Activated T-helper 1 cell treated with anti-CD3 and anti-CD28 coated beads, Interleukin-2, amount 50 U/mL, for 16 hours (primary cell): Measurements from ENCODE around the gene HCCS.

Experiments used
- DNase-seq, 2 donors: peaks; one replicate each; pipeline ENCODE4 v3.0.0-alpha.2; 2020; ENCODE audit warnings: low read depth in 1 of 2, low spot score in 1 of 2

Gene HCCS

GRCh38 chrX:11111037-11111851 lies at the start of gene HCCS:
Gene HCCS, plus strand, starts transcription at chrX:11111332. Its CDS starts 729 bp downstream, at chrX:11112061.
- DNase-seq: peak; percentile 57 to 69

GRCh38 chrX:11064276-11064675 lies 46.9 kb upstream of the HCCS start:
- no peak for DNase-seq

GRCh38 chrX:11064851-11065600 lies 46.1 kb upstream of the HCCS start:
- DNase-seq: no peak

- DNase-seq: no peak
Measured at GRCh38 chrX:11066812-11067211, 44.3 kb upstream of the HCCS start.

- no peak for DNase-seq
Measured at GRCh38 chrX:11073381-11073780, 37.8 kb upstream of the HCCS start.

GRCh38 chrX:11080741-11081305 lies 30.3 kb upstream of the HCCS start:
- no peak for DNase-seq

- DNase-seq: no peak
Measured at GRCh38 chrX:11081511-11081910, 29.6 kb upstream of the HCCS start.

- no peak for DNase-seq
Measured at GRCh38 chrX:11085305-11085704, 25.8 kb upstream of the HCCS start.

- DNase-seq: no peak
Measured at GRCh38 chrX:11089802-11090201, 21.3 kb upstream of the HCCS start.

GRCh38 chrX:11097933-11098332 lies 13.2 kb upstream of the HCCS start:
- no peak for DNase-seq

GRCh38 chrX:11099465-11099864 lies 11.7 kb upstream of the HCCS start:
- DNase-seq: no peak

- no peak for DNase-seq
Measured at GRCh38 chrX:11100281-11101035, 10.7 kb upstream of the HCCS start.

GRCh38 chrX:11103006-11103405 lies 8.1 kb upstream of the HCCS start:
- DNase-seq: no peak

- no peak for DNase-seq
Measured at GRCh38 chrX:11103751-11104150, 7.4 kb upstream of the HCCS start.

- DNase-seq: no peak
Measured at GRCh38 chrX:11105080-11105479, 6.1 kb upstream of the HCCS start.

GRCh38 chrX:11108253-11108941 lies 2.7 kb upstream of the HCCS start:
- DNase-seq: no peak

GRCh38 chrX:11109968-11110367 lies 1.2 kb upstream of the HCCS start:
- DNase-seq: no peak

- DNase-seq: no peak
Measured at GRCh38 chrX:11111947-11112346, 815 bp downstream of the HCCS start.

- no peak for DNase-seq
Measured at GRCh38 chrX:11113731-11114130, 2.6 kb downstream of the HCCS start.

- no peak for DNase-seq
Measured at GRCh38 chrX:11117745-11118144, 6.6 kb downstream of the HCCS start.
